Measurements from ENCODE around the gene TMEM150B. TPM values are rescaled to one million over a fixed set of nuclear protein-coding genes. Genes with fewer than 3 reads are reported as not detected.

The TMEM150B gene
- total RNA-seq, 2 experiments from 2014 or later = not detected

DNA sequence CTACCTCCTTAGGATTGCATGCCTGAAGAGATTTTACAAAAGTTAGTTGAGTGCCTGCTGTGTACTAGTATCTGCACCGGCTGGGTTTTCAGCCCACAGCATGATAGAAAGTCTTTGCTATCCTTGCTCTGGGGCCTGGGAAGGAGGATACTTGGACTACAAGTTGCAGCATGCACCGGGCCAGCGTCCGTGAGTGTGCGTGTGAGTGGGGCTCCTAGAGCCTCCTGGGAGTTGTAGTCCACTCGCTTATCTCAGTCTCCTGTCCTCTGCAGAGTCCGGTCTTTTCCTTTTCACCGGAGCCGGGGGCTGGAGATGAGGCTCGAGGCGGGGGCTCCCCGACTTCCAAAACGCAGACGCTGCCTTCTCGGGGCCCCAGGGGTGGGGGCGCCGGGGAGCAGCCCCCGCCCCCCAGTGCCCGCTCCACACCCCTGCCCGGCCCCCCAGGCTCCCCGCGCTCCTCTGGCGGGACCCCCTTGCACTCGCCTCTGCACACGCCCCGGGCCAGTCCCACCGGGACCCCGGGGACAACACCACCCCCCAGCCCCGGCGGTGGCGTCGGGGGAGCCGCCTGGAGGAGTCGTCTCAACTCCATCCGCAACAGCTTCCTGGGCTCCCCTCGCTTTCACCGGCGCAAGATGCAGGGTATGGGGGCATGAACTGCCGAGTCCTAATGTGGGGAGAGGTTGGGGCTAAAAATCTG is 20.7 kb downstream of the TMEM150B start:
- Histone ChIP-seq H3K4me3 (ENCODE audit: low read depth, low read length, poor library complexity, severe bottlenecking) (no peak overlapping the region), H2AFZ (ENCODE audit: low read length) (no peak overlapping the region), H3K4me2 (ENCODE audit: low read length) (no peak overlapping the region), H4K20me1 (ENCODE audit: insufficient read depth, low read length) (no peaks in the 10 kb centered on the region), H3K79me2 (ENCODE audit: insufficient read depth, low read depth, low read length) (no peaks in the 10 kb centered on the region), H3K4me1 (ENCODE audit: insufficient read depth, low read length, poor library complexity, severe bottlenecking) (peaks cover 55% of the 10 kb centered on the region), H3K27ac (ENCODE audit: low read depth, low read length, poor library complexity, severe bottlenecking) (no peak overlapping the region), H3K9me3 (ENCODE audit: low read length) (no peaks in the 10 kb centered on the region), H3K36me3 (ENCODE audit: insufficient read depth, low read length) (peaks cover 44% of the 10 kb centered on the region), H3K9me2 (ENCODE audit: insufficient read depth, low read length) (no peaks in the 10 kb centered on the region)
- CTCF ChIA-PET (ENCODE audit: unreplicated experiment) = no interaction called here
- intact Hi-C loops (cut with micrococcal nuclease; ENCODE audit: unreplicated experiment) = loop anchor here (5.0 kb wide), 1 partner anchor 33 kb away; the partner anchor contains the start of gene KMT5C
- peak; percentile 72 for DNase-seq (ENCODE audit: low spot score)
- POLR2A ChIA-PET = no interaction called here
- BruUV-seq (replicated peaks) = no TSS peak
- TF ChIP-seq, protein P1, sequence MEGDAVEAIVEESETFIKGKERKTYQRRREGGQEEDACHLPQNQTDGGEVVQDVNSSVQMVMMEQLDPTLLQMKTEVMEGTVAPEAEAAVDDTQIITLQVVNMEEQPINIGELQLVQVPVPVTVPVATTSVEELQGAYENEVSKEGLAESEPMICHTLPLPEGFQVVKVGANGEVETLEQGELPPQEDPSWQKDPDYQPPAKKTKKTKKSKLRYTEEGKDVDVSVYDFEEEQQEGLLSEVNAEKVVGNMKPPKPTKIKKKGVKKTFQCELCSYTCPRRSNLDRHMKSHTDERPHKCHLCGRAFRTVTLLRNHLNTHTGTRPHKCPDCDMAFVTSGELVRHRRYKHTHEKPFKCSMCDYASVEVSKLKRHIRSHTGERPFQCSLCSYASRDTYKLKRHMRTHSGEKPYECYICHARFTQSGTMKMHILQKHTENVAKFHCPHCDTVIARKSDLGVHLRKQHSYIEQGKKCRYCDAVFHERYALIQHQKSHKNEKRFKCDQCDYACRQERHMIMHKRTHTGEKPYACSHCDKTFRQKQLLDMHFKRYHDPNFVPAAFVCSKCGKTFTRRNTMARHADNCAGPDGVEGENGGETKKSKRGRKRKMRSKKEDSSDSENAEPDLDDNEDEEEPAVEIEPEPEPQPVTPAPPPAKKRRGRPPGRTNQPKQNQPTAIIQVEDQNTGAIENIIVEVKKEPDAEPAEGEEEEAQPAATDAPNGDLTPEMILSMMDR (conservative IDR thresholded peaks at IDR 0.05; ENCODE audit: low read length) = no peak
- no peak for TF ChIP-seq EZH2phosphoT487 (IDR thresholded peaks at IDR 0.05; ENCODE audit: borderline replicate concordance, low read depth, low read length)

DNA sequence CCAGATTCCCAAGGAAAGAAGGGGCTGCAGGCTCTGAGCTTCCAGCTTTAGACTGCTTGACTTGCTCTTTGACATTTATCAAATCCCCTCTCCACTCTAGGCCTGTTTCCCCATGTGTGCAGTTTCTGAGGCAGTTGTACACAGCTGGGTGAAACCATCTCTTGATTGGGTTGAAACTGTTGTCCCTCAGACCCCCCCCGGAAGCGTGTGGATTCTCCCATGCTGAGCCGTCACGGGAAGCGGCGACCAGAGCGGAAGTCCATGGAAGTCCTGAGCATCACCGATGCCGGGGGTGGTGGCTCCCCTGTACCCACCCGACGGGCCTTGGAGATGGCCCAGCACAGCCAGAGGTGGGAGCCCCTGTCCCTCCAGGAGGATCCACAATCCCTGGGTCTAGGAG is 21.7 kb downstream of the TMEM150B start:
- DNase-seq (ENCODE audit: low spot score) = no peak
- ChIA-PET CTCF (ENCODE audit: unreplicated experiment) (no interaction called here), POLR2A (interaction anchor here (0.5 kb wide), 1 partner anchor 104 kb away, joined by 4 read pairs; no protein-coding TSS in a partner anchor)
- Histone ChIP-seq H4K20me1 (ENCODE audit: insufficient read depth, low read length) (no peaks in the 10 kb centered on the region), H3K36me3 (ENCODE audit: insufficient read depth, low read length) (peaks cover 37% of the 10 kb centered on the region), H3K27ac (ENCODE audit: low read depth, low read length, poor library complexity, severe bottlenecking) (no peak overlapping the region), H3K9me2 (ENCODE audit: insufficient read depth, low read length) (no peaks in the 10 kb centered on the region), H3K4me1 (ENCODE audit: insufficient read depth, low read length, poor library complexity, severe bottlenecking) (peaks cover 52% of the 10 kb centered on the region), H3K4me2 (ENCODE audit: low read length) (no peak overlapping the region), H3K4me3 (ENCODE audit: low read depth, low read length, poor library complexity, severe bottlenecking) (no peak overlapping the region), H3K79me2 (ENCODE audit: insufficient read depth, low read depth, low read length) (no peaks in the 10 kb centered on the region), H2AFZ (ENCODE audit: low read length) (no peak overlapping the region), H3K9me3 (ENCODE audit: low read length) (no peaks in the 10 kb centered on the region)
- intact Hi-C loops (cut with micrococcal nuclease; ENCODE audit: unreplicated experiment) = loop anchor here (5.0 kb wide), 1 partner anchor 34 kb away; the partner anchor contains the start of gene KMT5C
- BruUV-seq (replicated peaks) = no TSS peak
- TF ChIP-seq EZH2phosphoT487 (IDR thresholded peaks at IDR 0.05; ENCODE audit: borderline replicate concordance, low read depth, low read length) = no peak
- TF ChIP-seq, protein P1 (conservative IDR thresholded peaks at IDR 0.05; ENCODE audit: low read length) = no peak

DNA sequence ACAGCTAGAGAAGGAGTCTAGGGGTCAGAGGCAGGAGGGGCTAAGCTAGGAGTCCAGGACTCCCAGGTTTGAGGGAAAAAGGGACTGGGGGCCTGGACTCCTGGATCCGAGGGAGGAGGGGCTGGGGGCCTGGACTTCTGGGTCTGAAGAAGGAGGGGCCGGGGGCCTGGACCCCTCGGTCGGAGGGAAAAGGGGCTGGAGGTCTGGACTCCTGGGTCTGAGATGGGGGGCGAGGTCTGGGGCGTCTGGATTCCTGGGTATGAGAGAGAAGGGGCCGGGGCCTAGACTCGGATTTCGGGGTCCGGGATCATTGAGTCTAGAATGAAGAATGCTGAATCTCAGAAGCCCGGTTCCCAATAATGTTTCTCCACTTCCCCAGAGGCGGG is 22.8 kb downstream of the TMEM150B start:
- intact Hi-C loops (cut with micrococcal nuclease; ENCODE audit: unreplicated experiment) = loop anchor here (5.0 kb wide), 1 partner anchor 35 kb away; the partner anchor contains the start of gene KMT5C
- TF ChIP-seq EZH2phosphoT487 (IDR thresholded peaks at IDR 0.05; ENCODE audit: borderline replicate concordance, low read depth, low read length) = no peak
- TF ChIP-seq, protein P1 (conservative IDR thresholded peaks at IDR 0.05; ENCODE audit: low read length) = no peak
- Histone ChIP-seq H3K9me2 (ENCODE audit: insufficient read depth, low read length) (no peaks in the 10 kb centered on the region), H2AFZ (ENCODE audit: low read length) (peak overlapping the region; percentile 32; the same call in 1 of the 2 replicates), H3K4me2 (ENCODE audit: low read length) (peak overlapping the region; percentile 71), H3K79me2 (ENCODE audit: insufficient read depth, low read depth, low read length) (no peaks in the 10 kb centered on the region), H4K20me1 (ENCODE audit: insufficient read depth, low read length) (no peaks in the 10 kb centered on the region), H3K9me3 (ENCODE audit: low read length) (no peaks in the 10 kb centered on the region), H3K36me3 (ENCODE audit: insufficient read depth, low read length) (peaks cover 37% of the 10 kb centered on the region), H3K27ac (ENCODE audit: low read depth, low read length, poor library complexity, severe bottlenecking) (peak overlapping the region; percentile 15), H3K4me3 (ENCODE audit: low read depth, low read length, poor library complexity, severe bottlenecking) (peak overlapping the region; percentile 56), H3K4me1 (ENCODE audit: insufficient read depth, low read length, poor library complexity, severe bottlenecking) (peaks cover 43% of the 10 kb centered on the region)
- no TSS peak for BruUV-seq (replicated peaks)
- CTCF ChIA-PET (ENCODE audit: unreplicated experiment) = interaction anchor here (0.6 to 1.2 kb wide), 2 partner anchors 48 to 82 kb away, joined by 3 read pairs; partner anchors contain the start of gene TMEM238
- POLR2A ChIA-PET = interaction anchor here (0.6 to 1.8 kb wide), 2 partner anchors 42 to 48 kb away, joined by 3 to 4 read pairs; no protein-coding TSS in a partner anchor
- no peak for DNase-seq (ENCODE audit: low spot score)
